HepG2 (cell line): ENCODE data around the gene SLC35A1. TPM values are rescaled to one million over a fixed set of nuclear protein-coding genes. Genes with fewer than 3 reads are reported as not detected.
"Not testable (repeated sequence)": the region's sequence is repeated elsewhere in the genome, so short reads cannot be mapped to it uniquely, and the experiment has no call there.

Experiments used
- ATAC-seq: fragments of 200-7000 bp; cut with Tn5 transposase; 3 replicates; pipeline ENCODE4 v1.9.1; 2020; ENCODE audit warnings: mild to moderate bottlenecking, moderate library complexity
- BruUV-seq: library from RNA; stranded (reverse); fragments of 400-500 nt; replicated peaks from 2 replicates; lab custom pipeline; 2021; lab: Mats Ljungman, UMichigan
- CTCF ChIA-PET: fragments of 300-600 bp; formaldehyde crosslinking; extraction: SDS; loops from one replicate; lab custom pipeline; 2021; ENCODE audit warnings: low total read pairs, inconsistent platforms, low intra/inter-chr PET ratio; lab: Yijun Ruan, JAX
- POLR2A ChIA-PET: fragments of 350-600 bp; sonication (Branson Sonifier 250); formaldehyde crosslinking; loops from one replicate; lab custom pipeline; 2020; ENCODE audit warnings: antibody characterized with exemption, inconsistent platforms; lab: Yijun Ruan, JAX
- DNase-seq: peaks from one replicate; pipeline ENCODE4 v3.0.0-alpha.2; 2015; ENCODE audit warnings: low spot score
- FAIRE-seq: peaks from 3 replicates; lab custom pipeline; 2011; peaks lifted over from hg19 to GRCh38; lab: Jason Lieb, UNC
- H2AFZ ChIP-seq: one replicate; pipeline ENCODE4 v1.6.1; 2011; ENCODE audit warnings: low read length, inconsistent platforms
- H3K27ac ChIP-seq: fragments of 300-600 bp; 3 replicates; pipeline ENCODE4 v1.8.0; 2011; ENCODE audit warnings: mixed run types, mild to moderate bottlenecking, mixed read lengths, low read length, inconsistent platforms; ENCODE audit not compliant: insufficient read depth; ENCODE audit errors: extremely low read length
- H3K27me3 ChIP-seq, 2 experiments: fragments of 200-600 bp in 1 of 2; 2 replicates in 1 of 2; 3 replicates in 1 of 2; pipeline versions ENCODE4 v1.6.0 to v1.8.0; 2011; ENCODE audit warnings: low read length in 2 of 2, mild to moderate bottlenecking in 2 of 2, moderate library complexity in 2 of 2, inconsistent platforms in 1 of 2; ENCODE audit not compliant: insufficient read depth in 2 of 2, control insufficient read depth in 1 of 2
- H3K36me3 ChIP-seq, 2 experiments: fragments of 200-600 bp in 1 of 2; replicated peaks in 1 of 2; 2 replicates in 1 of 2; 3 replicates in 1 of 2; pipeline versions ENCODE4 v1.5.1 to v1.8.0; 2011; ENCODE audit warnings: low read length in 2 of 2, inconsistent platforms in 1 of 2; ENCODE audit not compliant: insufficient read depth in 2 of 2, control insufficient read depth in 1 of 2
- H3K4me1 ChIP-seq: 2 replicates; pipeline ENCODE4 v1.5.1; 2012; ENCODE audit warnings: low read length, inconsistent platforms; ENCODE audit not compliant: insufficient read depth
- H3K4me2 ChIP-seq: 2 replicates; pipeline ENCODE4 v1.6.0; 2011; ENCODE audit warnings: low read depth, low read length, inconsistent platforms
- H3K4me3 ChIP-seq, 3 experiments: fragments of 200-600 bp in 1 of 3; sonication (generic), shearing (Covaris generic) in 1 of 3; replicated peaks in 1 of 3; 2 replicates each; pipeline ENCODE4 v1.5.1; 2011 to 2016; ENCODE audit warnings: low read length in 3 of 3, inconsistent platforms in 2 of 3, low read depth in 2 of 3, mild to moderate bottlenecking in 2 of 3, control low read depth in 1 of 3, mixed read lengths in 1 of 3; ENCODE audit not compliant: insufficient read depth in 1 of 3
- H3K79me2 ChIP-seq: one replicate; pipeline ENCODE4 v1.6.1; 2011; ENCODE audit warnings: low read length, inconsistent platforms; ENCODE audit not compliant: insufficient read depth
- H3K9ac ChIP-seq: 2 replicates; pipeline ENCODE4 v1.6.0; 2011; ENCODE audit warnings: mild to moderate bottlenecking, low read depth, low read length, inconsistent platforms; ENCODE audit not compliant: insufficient read depth
- H3K9me3 ChIP-seq: 2 replicates; pipeline ENCODE4 v1.5.1; 2012; ENCODE audit warnings: mild to moderate bottlenecking, low read length
- H4K20me1 ChIP-seq: 2 replicates; pipeline ENCODE4 v1.6.0; 2011; ENCODE audit warnings: inconsistent platforms, mild to moderate bottlenecking, low read length, moderate library complexity; ENCODE audit not compliant: insufficient read depth
- HES4 ChIP-seq: sonication (generic); formaldehyde crosslinking; IDR thresholded peaks from 2 replicates; pipeline ENCODE4 v1.9.0; 2021; ENCODE audit warnings: mild to moderate bottlenecking, missing genetic modification reagents, borderline replicate concordance
- WGBS: methylation state at CpG from one replicate; pipeline ENCODE4 v1.1.6; 2017; ENCODE audit warnings: low lambda C conversion rate; 5-methylcytosine and 5-hydroxymethylcytosine counted together
- in situ Hi-C: cut with HindIII; loops from 2 replicates; pipeline ENCODE4 v1.10.0; 2017; ENCODE audit warnings: low pct_unique_long_range_greater_than_20kb; ENCODE audit not compliant: extremely low pct_ligation_motif_present
- intact Hi-C: fragments of 100-400 bp; cut with micrococcal nuclease; formaldehyde crosslinking; loops from one replicate; pipeline ENCODE4 v1.10.0; 2022; ENCODE audit not compliant: unreplicated experiment
- polyA plus RNA-seq, 8 experiments: library from polyadenylated mRNA; depleted of rRNA in 3 of 8; stranded (reverse) in 7 of 8; unstranded in 1 of 8; fragments of >200 nt; fragmentation: Illumina TruSeq in 4 of 8; extraction: Trizol in 4 of 8; gene quantifications; 2 replicates each; pipeline versions ENCODE4 v1.2.1 to v1.2.3, GENCODE V29; 2011 to 2016; ENCODE audit warnings: low read depth in 4 of 8, missing spikeins in 1 of 8, mixed read lengths in 1 of 8; ENCODE audit not compliant: insufficient read depth in 1 of 8
- total RNA-seq, 5 experiments: library from RNA; depleted of rRNA; stranded (reverse); fragments of >200 nt; fragmentation: Illumina TruSeq; extraction: Trizol; gene quantifications; 2 replicates each; pipeline ENCODE4 v1.2.3, GENCODE V29; 2016; ENCODE audit warnings: low read depth in 1 of 5

SLC35A1 gene
- total and polyA plus RNA-seq, 2 of the 13 experiments (the other 11 are each of a cell fraction or from before 2014, with no cell fraction given): 24.8 to 25.1 TPM

DNA sequence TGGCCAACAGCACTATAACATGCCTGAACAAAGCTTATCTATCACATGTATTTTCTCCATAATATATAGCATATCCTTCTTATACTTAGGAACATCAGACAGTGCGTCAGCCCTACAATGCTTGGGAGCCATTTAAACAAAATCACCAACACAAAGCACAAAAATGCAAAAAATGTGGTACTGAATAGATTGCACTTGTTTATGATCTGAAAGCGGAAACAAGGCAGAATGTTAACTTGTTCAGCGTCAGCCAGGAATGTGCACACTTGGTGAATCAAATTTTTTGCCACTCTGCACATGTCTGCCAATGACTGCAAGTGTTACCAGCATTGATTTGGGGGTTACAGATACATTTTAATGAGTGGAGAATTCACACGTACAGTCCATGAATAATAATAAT lies 14.8 kb downstream of the SLC35A1 start:
- no peak overlapping the region for H3K4me2 ChIP-seq

DNA sequence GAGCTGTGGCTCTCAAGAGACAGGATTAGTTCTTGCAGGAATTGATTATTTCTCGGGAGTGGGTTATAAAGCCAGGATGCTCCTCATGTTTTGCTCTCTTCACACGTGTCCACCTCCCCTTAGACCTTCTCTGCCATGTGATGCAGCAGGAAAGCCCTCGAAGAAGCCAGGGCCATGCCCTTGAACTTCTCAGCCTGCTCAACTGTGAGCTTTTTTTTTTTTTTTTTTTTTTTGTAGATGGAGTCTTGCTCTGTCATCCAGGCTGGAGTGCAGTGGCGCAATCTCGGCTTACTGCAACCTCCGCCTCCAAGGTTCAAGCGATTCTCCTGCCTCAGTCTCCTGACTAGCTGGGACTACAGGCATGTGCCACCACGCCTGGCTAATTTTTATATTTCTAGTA lies 16.6 kb downstream of the SLC35A1 start:
- H2AFZ ChIP-seq, CTCF ChIA-PET, in situ Hi-C loops, H3K9me3 ChIP-seq, H3K4me3 ChIP-seq, H4K20me1 ChIP-seq, FAIRE-seq, H3K79me2 ChIP-seq, intact Hi-C loops, DNase-seq, H3K27ac ChIP-seq, ATAC-seq, H3K4me2 ChIP-seq, H3K27me3 ChIP-seq, H3K9ac ChIP-seq, H3K36me3 ChIP-seq, BruUV-seq: not testable (repeated sequence)
- 100% methylated on average over 8 of the region's 8 CpGs for WGBS
- peaks cover 16% of the 10 kb centered on the region for H3K4me1 ChIP-seq
- POLR2A ChIA-PET: interaction anchor here (0.6 to 0.8 kb wide), 2 partner anchors 115 to 207 kb away, joined by 3 read pairs; no protein-coding TSS in a partner anchor

More for the DNA sequence above, 14.8 kb downstream of the SLC35A1 start:
- Histone ChIP-seq H4K20me1 (no peaks in the 10 kb centered on the region), H3K9me3 (no peaks in the 10 kb centered on the region), H3K4me3 (no peak overlapping the region), H3K27ac (no peak overlapping the region), H3K4me1 (peaks cover 16% of the 10 kb centered on the region), H3K27me3 (no peaks in the 10 kb centered on the region), H2AFZ (no peak overlapping the region), H3K79me2 (no peaks in the 10 kb centered on the region), H3K36me3 (0 out of 5 replicates have a peak, but pooled peaks cover 0 to 3% of the 10 kb centered on the region in 2 experiments), H3K9ac (no peak overlapping the region)
- over 99% methylated on average over 4 of the region's 4 CpGs for WGBS
- DNase-seq: no peak
- intact Hi-C loops: no loop called here
- ATAC-seq: no peak
- FAIRE-seq: no peak
- POLR2A ChIA-PET: no interaction called here
- in situ Hi-C loops: no loop called here
- CTCF ChIA-PET: no interaction called here
- no peak for TF ChIP-seq HES4 (CRISPR knock-in tag)
- BruUV-seq: no TSS peak
